GM23338 (cell line): ENCODE measurements around the gene WDR75. TPM values are rescaled to one million over a fixed set of nuclear protein-coding genes. Genes with fewer than 3 reads are reported as not detected.

ENCODE experiments used
- ATAC-seq: fragments of 200-7000 bp; cut with Tn5 transposase; 3 replicates; pipeline ENCODE4 v1.9.1; 2020
- DNase-seq: peaks from one replicate; pipeline ENCODE4 v3.0.0-alpha.2; 2015; ENCODE audit warnings: low spot score
- H2AFZ ChIP-seq: fragments of 200-600 bp; sonication (generic); 2 replicates; pipeline ENCODE4 v1.8.0; 2016; ENCODE audit warnings: antibody characterized with exemption, mild to moderate bottlenecking, moderate library complexity
- H3F3A ChIP-seq: fragments of 200-600 bp; sonication (generic); replicated peaks from 2 replicates; pipeline ENCODE4 v1.8.0; 2017; ENCODE audit warnings: antibody characterized with exemption, mixed run types, low read depth
- H3K27ac ChIP-seq: fragments of 200-600 bp; sonication (generic); 2 replicates; pipeline ENCODE4 v1.6.1; 2016; ENCODE audit warnings: low read depth
- H3K27me3 ChIP-seq: fragments of 200-600 bp; sonication (generic); 2 replicates; pipeline ENCODE4 v1.8.0; 2016; ENCODE audit warnings: mild to moderate bottlenecking, mixed run types, moderate library complexity; ENCODE audit not compliant: insufficient read depth
- H3K36me3 ChIP-seq: fragments of 200-600 bp; sonication (generic); 2 replicates; pipeline ENCODE4 v1.8.0; 2016; ENCODE audit warnings: mild to moderate bottlenecking; ENCODE audit not compliant: insufficient read depth
- H3K4me1 ChIP-seq: fragments of 200-600 bp; sonication (generic); 2 replicates; pipeline ENCODE4 v1.8.0; 2016; ENCODE audit warnings: mild to moderate bottlenecking, moderate library complexity; ENCODE audit not compliant: insufficient read depth
- H3K4me2 ChIP-seq: fragments of 200-600 bp; sonication (generic); 2 replicates; pipeline ENCODE4 v1.7.1; 2017; ENCODE audit warnings: mixed run types
- H3K4me3 ChIP-seq: fragments of 200-600 bp; sonication (generic); 2 replicates; pipeline ENCODE4 v1.6.1; 2016; ENCODE audit warnings: mixed run types
- H3K79me2 ChIP-seq: fragments of 200-600 bp; sonication (generic); replicated peaks from 2 replicates; pipeline ENCODE4 v1.8.0; 2017; ENCODE audit warnings: mild to moderate bottlenecking; ENCODE audit not compliant: insufficient read depth
- H3K9me2 ChIP-seq: fragments of 200-600 bp; sonication (generic); 2 replicates; pipeline ENCODE4 v1.8.0; 2017; ENCODE audit not compliant: insufficient read depth
- H4K20me1 ChIP-seq: fragments of 200-600 bp; sonication (generic); replicated peaks from 2 replicates; pipeline ENCODE4 v1.8.0; 2017; ENCODE audit warnings: mild to moderate bottlenecking; ENCODE audit not compliant: insufficient read depth
- H3K27ac Mint-ChIP-seq: 2 replicates; pipeline ENCODE4 v1.8.0; 2020; ENCODE audit warnings: inconsistent platforms, mild to moderate bottlenecking, moderate library complexity, mixed read lengths
- H3K27me3 Mint-ChIP-seq: 3 replicates; pipeline ENCODE4 v1.8.0; 2022; ENCODE audit warnings: low read depth, mild to moderate bottlenecking, moderate library complexity, mixed read lengths, inconsistent platforms; ENCODE audit not compliant: insufficient read depth, poor library complexity
- H3K36me3 Mint-ChIP-seq: 3 replicates; pipeline ENCODE4 v1.8.0; 2021; ENCODE audit warnings: low read depth, mild to moderate bottlenecking, inconsistent platforms, moderate library complexity, mixed read lengths
- H3K4me1 Mint-ChIP-seq: 3 replicates; pipeline ENCODE4 v1.8.0; 2020; ENCODE audit warnings: mild to moderate bottlenecking, inconsistent platforms, mixed read lengths
- H3K4me3 Mint-ChIP-seq: 3 replicates; pipeline ENCODE4 v1.8.0; 2021; ENCODE audit warnings: moderate library complexity, mild to moderate bottlenecking, inconsistent platforms, mixed read lengths
- H3K9me3 Mint-ChIP-seq: 3 replicates; pipeline ENCODE4 v1.8.0; 2020; ENCODE audit warnings: moderate library complexity, mild to moderate bottlenecking, inconsistent platforms, mixed read lengths
- CREB1 ChIP-seq: fragments of 250-450 bp; sonication (Bioruptor Pico); IDR thresholded peaks from 2 replicates; pipeline ENCODE4 v1.5.0; 2020; ENCODE audit warnings: low read depth, mild to moderate bottlenecking, moderate library complexity
- EZH2phosphoT487 ChIP-seq: fragments of 200-600 bp; sonication (generic); IDR thresholded peaks from one replicate; pipeline ENCODE4 v1.8.1; 2018; ENCODE audit warnings: antibody characterized with exemption; ENCODE audit not compliant: unreplicated experiment
- JUNB ChIP-seq: IDR thresholded peaks from one replicate; pipeline ENCODE4 v1.6.1; 2016; ENCODE audit warnings: antibody characterized with exemption; ENCODE audit not compliant: unreplicated experiment
- NANOG ChIP-seq: IDR thresholded peaks from 2 replicates; pipeline ENCODE4 v1.6.1; 2016; ENCODE audit warnings: antibody characterized with exemption, borderline replicate concordance
- ZNF331 ChIP-seq: fragments of 250-450 bp; sonication (Bioruptor Pico); IDR thresholded peaks from 2 replicates; pipeline ENCODE4 v1.5.0; 2020; ENCODE audit warnings: low read depth, mild to moderate bottlenecking, moderate library complexity
- polyA plus RNA-seq: library from polyadenylated mRNA; unstranded; fragments of >200 nt; fragmentation: Nextera tagmentation; extraction: Ambion mirVana; gene quantifications from 2 replicates; pipeline ENCODE4 v1.2.1, GENCODE V29; 2016
- total RNA-seq: library from RNA; depleted of rRNA; stranded (reverse); fragments of >200 nt; shearing (Covaris generic); gene quantifications from 2 replicates; pipeline ENCODE4 v1.2.3, GENCODE V29; 2014
- TF ChIP-seq, protein P1 (sequence below), 2 experiments: fragments of 200-600 bp in 1 of 2; sonication (generic) in 1 of 2; conservative IDR thresholded peaks; 2 replicates each; pipeline versions ENCODE4 v1.5.1 to v1.6.1; 2016 to 2017; ENCODE audit warnings: antibody characterized with exemption in 2 of 2, low read depth in 2 of 2, mild to moderate bottlenecking in 2 of 2, moderate library complexity in 1 of 2
- TF ChIP-seq, protein P2 (sequence below): IDR thresholded peaks from 2 replicates; pipeline ENCODE4 v1.6.1; 2016; ENCODE audit warnings: antibody characterized with exemption
- TF ChIP-seq, protein P3 (sequence below): IDR thresholded peaks from one replicate; pipeline ENCODE4 v1.6.1; 2018; ENCODE audit warnings: antibody characterized with exemption; ENCODE audit not compliant: unreplicated experiment

The WDR75 gene
- total and polyA plus RNA-seq, 2 experiments from 2014 or later = 57.2 to 80.9 TPM

DNA sequence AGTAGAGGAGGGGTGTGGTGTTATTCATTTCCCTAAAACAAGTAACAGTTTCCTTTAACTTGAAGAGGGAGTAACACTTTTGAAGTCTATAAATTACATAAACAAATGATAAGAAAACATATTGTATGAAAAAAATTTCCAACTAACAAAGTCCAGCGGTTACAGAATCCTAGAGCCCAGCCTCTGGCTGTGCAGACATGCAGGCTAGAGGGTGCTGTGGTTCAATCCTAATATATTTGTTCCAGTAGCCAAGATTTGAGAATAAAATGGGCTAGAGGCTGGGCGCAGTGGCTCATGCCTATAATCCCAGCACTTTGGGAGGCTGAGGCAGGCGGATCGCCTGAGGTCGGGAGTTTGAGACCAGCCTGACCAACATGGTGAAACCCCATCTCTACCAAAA lies 56.9 kb downstream of the WDR75 start:
- H3K27ac ChIP-seq = no peak overlapping the region
- H2AFZ ChIP-seq = no peak overlapping the region
- no peaks in the 10 kb centered on the region for H4K20me1 ChIP-seq
- Mint-ChIP-seq H3K27me3 (no peaks in the 10 kb centered on the region), H3K4me1 (no peaks in the 10 kb centered on the region), H3K9me3 (no peaks in the 10 kb centered on the region), H3K36me3 (no peaks in the 10 kb centered on the region), H3K4me3 (no peak overlapping the region), H3K27ac (no peak overlapping the region)
- H3K4me1 ChIP-seq = no peaks in the 10 kb centered on the region
- H3F3A ChIP-seq = no peaks in the 10 kb centered on the region
- H3K27me3 ChIP-seq = no peaks in the 10 kb centered on the region
- no peak overlapping the region for H3K4me3 ChIP-seq
- TF ChIP-seq, protein P1, sequence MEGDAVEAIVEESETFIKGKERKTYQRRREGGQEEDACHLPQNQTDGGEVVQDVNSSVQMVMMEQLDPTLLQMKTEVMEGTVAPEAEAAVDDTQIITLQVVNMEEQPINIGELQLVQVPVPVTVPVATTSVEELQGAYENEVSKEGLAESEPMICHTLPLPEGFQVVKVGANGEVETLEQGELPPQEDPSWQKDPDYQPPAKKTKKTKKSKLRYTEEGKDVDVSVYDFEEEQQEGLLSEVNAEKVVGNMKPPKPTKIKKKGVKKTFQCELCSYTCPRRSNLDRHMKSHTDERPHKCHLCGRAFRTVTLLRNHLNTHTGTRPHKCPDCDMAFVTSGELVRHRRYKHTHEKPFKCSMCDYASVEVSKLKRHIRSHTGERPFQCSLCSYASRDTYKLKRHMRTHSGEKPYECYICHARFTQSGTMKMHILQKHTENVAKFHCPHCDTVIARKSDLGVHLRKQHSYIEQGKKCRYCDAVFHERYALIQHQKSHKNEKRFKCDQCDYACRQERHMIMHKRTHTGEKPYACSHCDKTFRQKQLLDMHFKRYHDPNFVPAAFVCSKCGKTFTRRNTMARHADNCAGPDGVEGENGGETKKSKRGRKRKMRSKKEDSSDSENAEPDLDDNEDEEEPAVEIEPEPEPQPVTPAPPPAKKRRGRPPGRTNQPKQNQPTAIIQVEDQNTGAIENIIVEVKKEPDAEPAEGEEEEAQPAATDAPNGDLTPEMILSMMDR (conservative IDR thresholded peaks at IDR 0.05; ENCODE audit: low read depth in 2 of 2) = peak in 1 of 2 experiments; percentile 35; a peak in 2 of 4 replicates
- no peak for TF ChIP-seq ZNF331 (CRISPR knock-in tag)
- H3K9me2 ChIP-seq = no peaks in the 10 kb centered on the region; the same call in 1 of the 2 replicates
- H3K4me2 ChIP-seq = no peak overlapping the region
- H3K36me3 ChIP-seq = no peaks in the 10 kb centered on the region
- DNase-seq (no peak), ATAC-seq (no peak)
- no peaks in the 10 kb centered on the region for H3K79me2 ChIP-seq

DNA sequence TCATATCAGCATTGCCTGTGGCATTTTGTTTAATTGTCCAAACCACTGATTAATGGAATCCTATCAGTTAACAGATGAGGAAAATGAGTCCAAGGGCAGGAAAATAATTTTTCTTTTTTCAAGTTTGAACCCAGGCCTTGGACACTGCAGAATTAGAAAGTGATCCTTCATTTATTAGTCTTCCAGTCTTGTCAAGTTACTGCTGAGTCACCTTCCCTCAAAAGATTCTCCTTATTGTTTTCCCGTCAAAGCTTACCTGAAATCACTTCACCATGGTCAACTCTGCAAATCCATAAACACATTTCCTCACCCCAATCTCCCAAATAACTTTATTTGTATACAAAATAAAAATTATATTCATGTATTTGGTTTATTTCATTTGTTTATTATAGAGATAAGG lies 57.9 kb downstream of the WDR75 start:
- Mint-ChIP-seq H3K27ac (no peak overlapping the region), H3K4me3 (no peak overlapping the region), H3K27me3 (no peaks in the 10 kb centered on the region), H3K4me1 (no peaks in the 10 kb centered on the region), H3K9me3 (no peaks in the 10 kb centered on the region), H3K36me3 (no peaks in the 10 kb centered on the region)
- H3K36me3 ChIP-seq = no peaks in the 10 kb centered on the region
- no peak overlapping the region for H3K27ac ChIP-seq
- H3F3A ChIP-seq = no peaks in the 10 kb centered on the region
- no peaks in the 10 kb centered on the region for H3K79me2 ChIP-seq
- H3K4me3 ChIP-seq = no peak overlapping the region
- no peaks in the 10 kb centered on the region for H4K20me1 ChIP-seq
- TF ChIP-seq EZH2phosphoT487 = no peak
- TF ChIP-seq, protein P2, sequence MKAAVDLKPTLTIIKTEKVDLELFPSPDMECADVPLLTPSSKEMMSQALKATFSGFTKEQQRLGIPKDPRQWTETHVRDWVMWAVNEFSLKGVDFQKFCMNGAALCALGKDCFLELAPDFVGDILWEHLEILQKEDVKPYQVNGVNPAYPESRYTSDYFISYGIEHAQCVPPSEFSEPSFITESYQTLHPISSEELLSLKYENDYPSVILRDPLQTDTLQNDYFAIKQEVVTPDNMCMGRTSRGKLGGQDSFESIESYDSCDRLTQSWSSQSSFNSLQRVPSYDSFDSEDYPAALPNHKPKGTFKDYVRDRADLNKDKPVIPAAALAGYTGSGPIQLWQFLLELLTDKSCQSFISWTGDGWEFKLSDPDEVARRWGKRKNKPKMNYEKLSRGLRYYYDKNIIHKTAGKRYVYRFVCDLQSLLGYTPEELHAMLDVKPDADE = no peak
- no peak for TF ChIP-seq JUNB
- TF ChIP-seq, protein P3, sequence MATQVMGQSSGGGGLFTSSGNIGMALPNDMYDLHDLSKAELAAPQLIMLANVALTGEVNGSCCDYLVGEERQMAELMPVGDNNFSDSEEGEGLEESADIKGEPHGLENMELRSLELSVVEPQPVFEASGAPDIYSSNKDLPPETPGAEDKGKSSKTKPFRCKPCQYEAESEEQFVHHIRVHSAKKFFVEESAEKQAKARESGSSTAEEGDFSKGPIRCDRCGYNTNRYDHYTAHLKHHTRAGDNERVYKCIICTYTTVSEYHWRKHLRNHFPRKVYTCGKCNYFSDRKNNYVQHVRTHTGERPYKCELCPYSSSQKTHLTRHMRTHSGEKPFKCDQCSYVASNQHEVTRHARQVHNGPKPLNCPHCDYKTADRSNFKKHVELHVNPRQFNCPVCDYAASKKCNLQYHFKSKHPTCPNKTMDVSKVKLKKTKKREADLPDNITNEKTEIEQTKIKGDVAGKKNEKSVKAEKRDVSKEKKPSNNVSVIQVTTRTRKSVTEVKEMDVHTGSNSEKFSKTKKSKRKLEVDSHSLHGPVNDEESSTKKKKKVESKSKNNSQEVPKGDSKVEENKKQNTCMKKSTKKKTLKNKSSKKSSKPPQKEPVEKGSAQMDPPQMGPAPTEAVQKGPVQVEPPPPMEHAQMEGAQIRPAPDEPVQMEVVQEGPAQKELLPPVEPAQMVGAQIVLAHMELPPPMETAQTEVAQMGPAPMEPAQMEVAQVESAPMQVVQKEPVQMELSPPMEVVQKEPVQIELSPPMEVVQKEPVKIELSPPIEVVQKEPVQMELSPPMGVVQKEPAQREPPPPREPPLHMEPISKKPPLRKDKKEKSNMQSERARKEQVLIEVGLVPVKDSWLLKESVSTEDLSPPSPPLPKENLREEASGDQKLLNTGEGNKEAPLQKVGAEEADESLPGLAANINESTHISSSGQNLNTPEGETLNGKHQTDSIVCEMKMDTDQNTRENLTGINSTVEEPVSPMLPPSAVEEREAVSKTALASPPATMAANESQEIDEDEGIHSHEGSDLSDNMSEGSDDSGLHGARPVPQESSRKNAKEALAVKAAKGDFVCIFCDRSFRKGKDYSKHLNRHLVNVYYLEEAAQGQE = no peak
- TF ChIP-seq CREB1 = no peak
- TF ChIP-seq NANOG = no peak
- ATAC-seq = no peak
- no peaks in the 10 kb centered on the region; the same call in 1 of the 2 replicates for H3K9me2 ChIP-seq
- no peaks in the 10 kb centered on the region for H3K4me1 ChIP-seq
- no peak for DNase-seq
- H3K4me2 ChIP-seq = no peak overlapping the region
- no peak overlapping the region; the same call in 1 of the 2 replicates for H2AFZ ChIP-seq
- no peaks in the 10 kb centered on the region for H3K27me3 ChIP-seq
